ENCODE results near the gene GADD45B.
"Not testable (repeated sequence)": the region's sequence is repeated elsewhere in the genome, so short reads cannot be mapped to it uniquely, and the experiment has no call there.

GADD45B gene

GRCh38 chr19:2514981-2515518 is 39.1 kb downstream of the GADD45B start:
- no peak for DNase-seq (ENCODE audit: low spot score)

- DNase-seq (ENCODE audit: low spot score), result no peak
Observed at GRCh38 chr19:2516727-2517126, 40.8 kb downstream of the GADD45B start.

GRCh38 chr19:2517881-2518601 is 42.1 kb downstream of the GADD45B start:
- DNase-seq (ENCODE audit: low spot score), result no peak

GRCh38 chr19:2518856-2519255 is 42.9 kb downstream of the GADD45B start:
- not testable (repeated sequence) for DNase-seq (ENCODE audit: low spot score)

GRCh38 chr19:2519482-2519881 is 43.6 kb downstream of the GADD45B start:
- DNase-seq (ENCODE audit: low spot score), result no peak

- peak; percentile 90 for DNase-seq (ENCODE audit: low spot score)
Observed at GRCh38 chr19:2523630-2524311, 47.8 kb downstream of the GADD45B start.

GRCh38 chr19:2524361-2524839 is 48.5 kb downstream of the GADD45B start:
- DNase-seq (ENCODE audit: low spot score), result no peak

GRCh38 chr19:2524840-2525723 is 49.2 kb downstream of the GADD45B start:
- DNase-seq (ENCODE audit: low spot score), result peak; percentile 90

GRCh38 chr19:2527171-2527570 is 51.2 kb downstream of the GADD45B start:
- DNase-seq (ENCODE audit: low spot score), result no peak

- no peak for DNase-seq (ENCODE audit: low spot score)
Observed at GRCh38 chr19:2527686-2528085, 51.8 kb downstream of the GADD45B start.

Data from hepatic stellate cell (primary cell).